IMR-90 (cell line): ENCODE results near the gene MUC20.
"Not testable (repeated sequence)": the region's sequence is repeated elsewhere in the genome, so short reads cannot be mapped to it uniquely, and the experiment has no call there.

Source experiments
- CTCF ChIP-seq: conservative IDR thresholded peaks from 2 replicates; pipeline ENCODE4 v1.5.1; 2012; ENCODE audit warnings: mild to moderate bottlenecking, low read depth, low read length, improper control_type of control experiment
- ELK1 ChIP-seq: fragments of 150-350 bp; IDR thresholded peaks from 2 replicates; pipeline ENCODE4 v1.6.1; 2016; ENCODE audit warnings: low read depth, mild to moderate bottlenecking, low read length, moderate library complexity, borderline replicate concordance
- MXI1 ChIP-seq: IDR thresholded peaks from 2 replicates; pipeline ENCODE4 v1.6.1; 2012; ENCODE audit warnings: low read depth, mild to moderate bottlenecking, low read length, moderate library complexity, borderline replicate concordance
- POLR2A ChIP-seq: IDR thresholded peaks from 2 replicates; pipeline ENCODE4 v1.6.1; 2012; ENCODE audit warnings: mild to moderate bottlenecking, low read depth, low read length
- RAD21 ChIP-seq: IDR thresholded peaks from 2 replicates; pipeline ENCODE4 v1.6.1; 2012; ENCODE audit warnings: low read length, improper control_type of control experiment
- RFX5 ChIP-seq: IDR thresholded peaks from 2 replicates; pipeline ENCODE4 v1.8.0; 2012; ENCODE audit warnings: low read depth, mild to moderate bottlenecking, low read length, moderate library complexity
- SMC3 ChIP-seq: fragments of 150-350 bp; IDR thresholded peaks from 2 replicates; pipeline ENCODE4 v1.6.1; 2016; ENCODE audit warnings: low read depth, mild to moderate bottlenecking, antibody characterized with exemption, low read length, moderate library complexity

GRCh38 chr3:195713150-195713549 lies 7.6 kb upstream of the MUC20 start:
- not testable (repeated sequence) for TF ChIP-seq SMC3, CTCF, ELK1, RFX5, RAD21, MXI1, POLR2A
